Progenitor cell of endocrine pancreas (in vitro differentiated cells): ENCODE measurements around the gene TRABD2B. TPM values are rescaled to one million over a fixed set of nuclear protein-coding genes. Genes with fewer than 3 reads are reported as not detected.

Experiments
- DNase-seq: peaks from one replicate; pipeline ENCODE4 v3.0.0; 2021; ENCODE audit warnings: low spot score; ENCODE audit not compliant: unreplicated experiment
- H3K27ac Mint-ChIP-seq: 2 replicates; pipeline ENCODE4 v1.8.0; 2021; ENCODE audit warnings: mild to moderate bottlenecking, moderate library complexity, mixed read lengths
- H3K27me3 Mint-ChIP-seq: 2 replicates; pipeline ENCODE4 v1.8.0; 2021; ENCODE audit warnings: mixed read lengths
- H3K36me3 Mint-ChIP-seq: 2 replicates; pipeline ENCODE4 v1.8.0; 2022; ENCODE audit warnings: mixed read lengths; ENCODE audit not compliant: insufficient read depth
- H3K4me1 Mint-ChIP-seq: 2 replicates; pipeline ENCODE4 v1.8.0; 2021; ENCODE audit warnings: low read depth, mixed read lengths
- H3K4me3 Mint-ChIP-seq: 2 replicates; pipeline ENCODE4 v1.8.0; 2021; ENCODE audit warnings: low read depth, mild to moderate bottlenecking, moderate library complexity, mixed read lengths
- H3K9me3 Mint-ChIP-seq: 2 replicates; pipeline ENCODE4 v1.8.0; 2021; ENCODE audit warnings: low read depth, mixed read lengths
- total RNA-seq: library from RNA; stranded (reverse); gene quantifications from 2 replicates; pipeline ENCODE4 v1.2.1, GENCODE V29; 2021
- TF ChIP-seq, protein P1 (sequence below): fragments of 200-600 bp; sonication (generic); IDR thresholded peaks from one replicate; pipeline ENCODE4 v1.5.0; 2021; ENCODE audit warnings: antibody characterized with exemption, mild to moderate bottlenecking; ENCODE audit not compliant: unreplicated experiment

TRABD2B gene
- total RNA-seq, 1 donor from 2014 or later = 14.5 TPM

DNA sequence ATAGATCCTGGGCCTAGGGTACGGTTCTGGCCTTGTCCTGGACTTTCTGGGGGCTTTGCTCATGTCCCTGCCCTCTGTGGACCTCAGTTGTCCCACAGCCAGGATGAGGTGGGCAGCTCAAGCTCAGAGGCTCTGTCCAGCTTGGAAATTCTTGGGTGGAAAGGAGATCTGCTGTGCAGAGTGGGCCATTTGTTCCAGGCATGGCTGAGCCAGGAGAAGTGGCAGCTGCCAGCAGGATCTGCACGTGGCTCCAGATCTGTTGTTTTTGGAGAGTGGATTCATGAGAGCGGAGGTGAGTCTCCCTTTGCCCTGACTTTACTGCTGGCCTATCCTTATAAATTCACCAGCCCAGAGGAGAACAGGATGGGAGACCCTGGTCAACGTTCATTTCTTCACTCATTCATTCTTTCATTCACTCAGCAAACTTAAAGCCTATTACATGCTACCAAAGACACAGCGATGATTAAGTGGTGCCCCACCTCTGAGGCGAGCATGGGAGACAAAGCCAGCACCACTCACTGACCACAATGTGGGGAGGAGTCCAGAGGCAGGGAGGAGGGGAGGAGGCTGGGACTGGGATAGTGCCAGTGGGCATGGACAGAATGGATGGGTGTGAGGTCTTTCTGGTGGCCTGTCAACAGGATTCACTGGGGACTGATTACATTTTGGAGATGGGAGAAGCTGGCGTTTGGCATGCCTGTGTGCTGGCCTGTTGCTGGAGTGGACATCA, 205.1 kb downstream of the TRABD2B start:
- Mint-ChIP-seq H3K27ac (peak overlapping the region; percentile 69), H3K9me3 (no peaks in the 10 kb centered on the region), H3K36me3 (peaks cover 3% of the 10 kb centered on the region), H3K4me3 (no peak overlapping the region), H3K4me1 (no peaks in the 10 kb centered on the region), H3K27me3 (no peaks in the 10 kb centered on the region)
- no peak for DNase-seq
- TF ChIP-seq, protein P1, sequence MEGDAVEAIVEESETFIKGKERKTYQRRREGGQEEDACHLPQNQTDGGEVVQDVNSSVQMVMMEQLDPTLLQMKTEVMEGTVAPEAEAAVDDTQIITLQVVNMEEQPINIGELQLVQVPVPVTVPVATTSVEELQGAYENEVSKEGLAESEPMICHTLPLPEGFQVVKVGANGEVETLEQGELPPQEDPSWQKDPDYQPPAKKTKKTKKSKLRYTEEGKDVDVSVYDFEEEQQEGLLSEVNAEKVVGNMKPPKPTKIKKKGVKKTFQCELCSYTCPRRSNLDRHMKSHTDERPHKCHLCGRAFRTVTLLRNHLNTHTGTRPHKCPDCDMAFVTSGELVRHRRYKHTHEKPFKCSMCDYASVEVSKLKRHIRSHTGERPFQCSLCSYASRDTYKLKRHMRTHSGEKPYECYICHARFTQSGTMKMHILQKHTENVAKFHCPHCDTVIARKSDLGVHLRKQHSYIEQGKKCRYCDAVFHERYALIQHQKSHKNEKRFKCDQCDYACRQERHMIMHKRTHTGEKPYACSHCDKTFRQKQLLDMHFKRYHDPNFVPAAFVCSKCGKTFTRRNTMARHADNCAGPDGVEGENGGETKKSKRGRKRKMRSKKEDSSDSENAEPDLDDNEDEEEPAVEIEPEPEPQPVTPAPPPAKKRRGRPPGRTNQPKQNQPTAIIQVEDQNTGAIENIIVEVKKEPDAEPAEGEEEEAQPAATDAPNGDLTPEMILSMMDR = no peak

DNA sequence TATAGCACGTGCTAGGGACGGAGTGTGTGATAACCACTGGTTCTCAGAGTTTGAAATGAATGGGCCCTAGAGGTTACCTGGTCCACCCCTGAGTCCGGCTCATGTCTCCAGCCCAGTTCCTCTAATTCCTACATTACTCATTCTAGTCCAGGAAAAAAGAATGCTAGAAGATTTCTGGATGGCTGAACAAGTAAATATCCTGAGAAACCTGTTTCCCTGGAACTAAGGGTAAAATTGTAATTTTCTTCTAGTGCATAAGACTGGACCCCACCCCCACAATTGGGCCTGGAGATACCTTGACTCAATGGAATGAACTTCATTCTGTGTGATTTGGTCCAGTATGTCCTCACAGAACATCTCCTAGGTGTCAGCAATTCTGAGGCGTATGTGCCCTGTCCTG, 208.4 kb downstream of the TRABD2B start:
- DNase-seq = no peak
- H3K9me3 Mint-ChIP-seq = no peaks in the 10 kb centered on the region

DNA sequence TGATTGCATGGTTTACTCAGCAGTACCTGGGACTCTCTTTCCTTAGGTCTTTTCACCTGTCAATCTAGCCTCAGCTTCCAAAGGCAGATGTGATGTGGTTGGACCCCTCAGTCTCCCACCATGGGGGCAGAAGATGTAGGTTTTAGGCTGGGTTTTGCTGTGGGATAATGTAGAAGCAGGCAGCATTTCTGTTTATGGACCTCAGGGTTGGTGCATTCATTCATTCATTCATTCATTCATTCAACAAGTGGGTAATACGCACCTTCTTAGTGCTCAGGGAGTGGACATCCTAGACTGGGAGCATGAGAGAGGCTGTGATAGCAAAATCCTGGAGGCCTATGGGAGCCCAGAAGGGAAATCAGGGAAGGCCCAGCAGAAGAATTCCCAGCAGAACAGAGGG, 209.6 kb downstream of the TRABD2B start:
- Mint-ChIP-seq H3K9me3 (no peaks in the 10 kb centered on the region), H3K27ac (no peak overlapping the region), H3K27me3 (no peaks in the 10 kb centered on the region), H3K36me3 (peaks cover 3% of the 10 kb centered on the region), H3K4me3 (no peak overlapping the region), H3K4me1 (no peaks in the 10 kb centered on the region)
- TF ChIP-seq, protein P1 = no peak
- no peak for DNase-seq

More for the DNA sequence above, 208.4 kb downstream of the TRABD2B start:
- Mint-ChIP-seq H3K4me3 (no peak overlapping the region), H3K4me1 (no peaks in the 10 kb centered on the region), H3K27me3 (no peaks in the 10 kb centered on the region), H3K27ac (no peak overlapping the region), H3K36me3 (peaks cover 3% of the 10 kb centered on the region)
- TF ChIP-seq, protein P1 = no peak

DNA sequence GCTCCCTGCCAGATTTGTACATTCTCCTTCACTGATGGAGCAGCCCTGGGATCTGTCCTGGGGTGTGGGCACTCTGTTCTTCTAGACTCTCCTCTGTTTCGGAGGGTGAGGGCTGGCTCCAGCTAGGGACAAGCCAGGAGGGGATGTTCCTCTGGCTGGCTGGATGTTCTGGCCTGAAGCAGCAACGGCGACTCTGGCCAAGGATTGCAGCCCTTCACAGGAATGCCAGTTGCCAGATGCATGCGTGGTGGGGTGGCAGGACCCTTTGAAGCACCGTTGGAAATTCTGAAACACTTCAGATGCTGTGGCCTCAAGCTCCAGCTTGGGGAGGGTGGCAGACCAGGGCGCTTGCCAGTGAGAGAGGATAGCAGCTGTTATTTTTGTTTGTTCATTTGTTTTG, 210.9 kb downstream of the TRABD2B start:
- no peak for DNase-seq
- TF ChIP-seq, protein P1 = no peak
- H3K27ac Mint-ChIP-seq = no peak overlapping the region
- H3K9me3 Mint-ChIP-seq = no peaks in the 10 kb centered on the region
- no peak overlapping the region for H3K4me3 Mint-ChIP-seq
- H3K4me1 Mint-ChIP-seq = peaks cover 1% of the 10 kb centered on the region
- no peaks in the 10 kb centered on the region for H3K27me3 Mint-ChIP-seq
- H3K36me3 Mint-ChIP-seq = peaks cover 3% of the 10 kb centered on the region

DNA sequence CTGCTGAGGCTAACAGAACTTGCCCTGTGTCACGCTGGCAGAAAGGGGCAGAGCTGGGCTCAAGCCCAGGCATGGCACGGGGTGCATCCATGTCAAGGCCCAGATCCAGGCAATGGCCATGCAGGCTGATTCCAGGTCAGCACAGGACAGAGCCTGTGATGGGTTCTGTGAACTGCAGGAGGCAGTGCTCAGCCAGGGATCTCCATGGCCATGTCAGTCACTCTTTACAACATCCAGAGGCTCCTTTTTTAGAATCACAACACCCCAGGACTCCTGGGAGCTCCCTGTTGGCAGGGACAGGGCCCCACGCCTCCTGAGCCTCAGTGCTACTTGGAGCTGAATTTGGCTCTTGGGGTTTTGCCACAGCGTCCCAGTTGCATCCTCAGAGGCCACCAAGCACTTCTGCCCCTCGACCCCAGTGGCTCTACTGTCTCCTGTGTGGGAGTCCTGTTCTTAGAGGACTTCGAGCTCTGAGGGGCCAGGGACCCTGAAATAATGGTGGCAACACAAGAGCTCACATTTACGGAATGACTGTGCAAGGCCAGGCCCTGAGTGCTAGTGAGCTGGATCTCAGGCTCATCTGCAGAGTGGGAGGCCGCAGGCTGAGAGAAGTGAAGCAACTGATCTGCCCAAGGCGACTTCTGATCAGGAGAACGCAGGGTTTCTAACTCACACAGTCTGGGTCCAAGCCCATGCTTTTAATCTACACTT, 211.5 kb downstream of the TRABD2B start:
- Mint-ChIP-seq H3K4me1 (peaks cover 1% of the 10 kb centered on the region), H3K27ac (no peak overlapping the region), H3K27me3 (no peaks in the 10 kb centered on the region), H3K4me3 (no peak overlapping the region), H3K36me3 (peaks cover 3% of the 10 kb centered on the region), H3K9me3 (no peaks in the 10 kb centered on the region)
- TF ChIP-seq, protein P1 = peak; percentile 40
- no peak for DNase-seq
